ENCODE measurements around the gene ZMYND19.
"Not testable (repeated sequence)": the region's sequence is repeated elsewhere in the genome, so short reads cannot be mapped to it uniquely, and the experiment has no call there.

ZMYND19 gene

GRCh38 chr9:137590469-137591383 lies at the start of gene ZMYND19:
Gene ZMYND19, minus strand, starts transcription at chr9:137590512. Its CDS starts 249 bp downstream, at chr9:137590263.
- DNase-seq, result peak; percentile 84

GRCh38 chr9:137639303-137640051 lies 49.2 kb upstream of the ZMYND19 start:
- DNase-seq, result peak; percentile 43

- DNase-seq, result no peak
Observed at GRCh38 chr9:137638680-137639079, 48.4 kb upstream of the ZMYND19 start.

GRCh38 chr9:137634016-137634415 lies 43.7 kb upstream of the ZMYND19 start:
- no peak for DNase-seq

- no peak for DNase-seq
Observed at GRCh38 chr9:137632230-137633161, 42.2 kb upstream of the ZMYND19 start.

- no peak for DNase-seq
Observed at GRCh38 chr9:137631345-137632229, 41.3 kb upstream of the ZMYND19 start.

- DNase-seq, result no peak
Observed at GRCh38 chr9:137630679-137631078, 40.4 kb upstream of the ZMYND19 start.

- DNase-seq, result no peak
Observed at GRCh38 chr9:137630126-137630525, 39.8 kb upstream of the ZMYND19 start.

GRCh38 chr9:137627406-137627805 lies 37.1 kb upstream of the ZMYND19 start:
- not testable (repeated sequence) for DNase-seq

- DNase-seq, result no peak
Observed at GRCh38 chr9:137626464-137626863, 36.2 kb upstream of the ZMYND19 start.

GRCh38 chr9:137622211-137622610 lies 31.9 kb upstream of the ZMYND19 start:
- not testable (repeated sequence) for DNase-seq

GRCh38 chr9:137621131-137621757 lies 30.9 kb upstream of the ZMYND19 start:
- DNase-seq, result peak; percentile 19

- DNase-seq, result no peak
Observed at GRCh38 chr9:137620581-137620980, 30.3 kb upstream of the ZMYND19 start.

- no peak for DNase-seq
Observed at GRCh38 chr9:137620048-137620405, 29.7 kb upstream of the ZMYND19 start.

GRCh38 chr9:137619240-137620047 lies 29.1 kb upstream of the ZMYND19 start:
- peak; percentile 10 for DNase-seq

GRCh38 chr9:137618105-137619067 lies 28.1 kb upstream of the ZMYND19 start, which contains the start of gene EHMT1:
Gene EHMT1, plus strand, starts transcription at chr9:137619005. Its CDS starts 24 bp downstream, at chr9:137619029.
- peak; percentile 82 for DNase-seq

GRCh38 chr9:137615387-137615871 lies 25.1 kb upstream of the ZMYND19 start:
- DNase-seq, result no peak

- DNase-seq, result no peak
Observed at GRCh38 chr9:137614631-137615386, 24.5 kb upstream of the ZMYND19 start.
